K562 (cell line): ENCODE results near the gene DDOST. TPM values are rescaled to one million over a fixed set of nuclear protein-coding genes. Genes with fewer than 3 reads are reported as not detected.

Experiments used
- ASH1L ChIP-seq: fragments of 450-650 bp; IDR thresholded peaks from 2 replicates; pipeline ENCODE4 v1.6.1; 2018; ENCODE audit warnings: borderline replicate concordance, mild to moderate bottlenecking, low read depth; ENCODE audit not compliant: partially characterized antibody
- BRCA1 ChIP-seq, 2 experiments: fragments of 450-650 bp in 1 of 2; sonication (generic) in 1 of 2; formaldehyde crosslinking in 1 of 2; IDR thresholded peaks; 2 replicates each; pipeline versions ENCODE4 v1.5.0 to v1.6.1; 2017 to 2020; ENCODE audit warnings: mild to moderate bottlenecking in 1 of 2, missing genetic modification reagents in 1 of 2
- E2F3 ChIP-seq: fragments of 250-450 bp; sonication (Bioruptor Pico); IDR thresholded peaks from 2 replicates; pipeline ENCODE4 v1.4.0; 2020; ENCODE audit warnings: mild to moderate bottlenecking
- ELF1 ChIP-seq: fragments of 200-800 bp; sonication (Bioruptor generic); IDR thresholded peaks from 2 replicates; pipeline ENCODE4 v1.6.1; 2016; ENCODE audit warnings: missing genetic modification characterization, missing compliant biosample characterization
- JUN ChIP-seq, 2 experiments: sonication (generic) in 1 of 2; formaldehyde crosslinking in 1 of 2; IDR thresholded peaks; 2 replicates each; pipeline versions ENCODE4 v1.6.1 to v1.8.0; 2012 to 2022; ENCODE audit warnings: borderline replicate concordance in 2 of 2, mild to moderate bottlenecking in 2 of 2, improper control_type of control experiment in 1 of 2, low read depth in 1 of 2, low read length in 1 of 2, missing genetic modification reagents in 1 of 2
- KDM1A ChIP-seq, 2 experiments: fragments of 450-650 bp; IDR thresholded peaks; 2 replicates each; pipeline ENCODE4 v1.6.1; 2016; ENCODE audit warnings: mild to moderate bottlenecking in 2 of 2
- POLR2AphosphoS5 ChIP-seq: IDR thresholded peaks from 2 replicates; pipeline ENCODE4 v1.6.1; 2011; ENCODE audit warnings: mild to moderate bottlenecking, low read depth, low read length, moderate library complexity; ENCODE audit not compliant: control insufficient read depth, insufficient read depth
- RBFOX2 ChIP-seq: fragments of 200-400 bp; formaldehyde crosslinking; IDR thresholded peaks from 2 replicates; pipeline ENCODE4 v1.6.1; 2017; ENCODE audit warnings: low read depth, mild to moderate bottlenecking, low read length, moderate library complexity
- RUNX1 ChIP-seq: sonication (generic); IDR thresholded peaks from 2 replicates; pipeline ENCODE4 v1.6.1; 2016; ENCODE audit warnings: antibody characterized with exemption, low read depth
- U2AF1 ChIP-seq: fragments of 200-400 bp; formaldehyde crosslinking; optimal IDR thresholded peaks from 2 replicates; pipeline ENCODE3; 2017; ENCODE audit warnings: mild to moderate bottlenecking, low read depth, low read length, moderate library complexity
- ZNF212 ChIP-seq: fragments of 450-650 bp; formaldehyde crosslinking; IDR thresholded peaks from 2 replicates; pipeline ENCODE4 v1.4.0; 2020; ENCODE audit warnings: mild to moderate bottlenecking
- ZNF324 ChIP-seq: fragments of 250-450 bp; sonication (Bioruptor Pico); IDR thresholded peaks from 2 replicates; pipeline ENCODE4 v1.4.0; 2020; ENCODE audit warnings: mild to moderate bottlenecking
- ZNF75A ChIP-seq: fragments of 450-650 bp; formaldehyde crosslinking; IDR thresholded peaks from 2 replicates; pipeline ENCODE4 v1.4.0; 2020; ENCODE audit warnings: mild to moderate bottlenecking
- polyA plus RNA-seq, 8 experiments: library from polyadenylated mRNA; depleted of rRNA in 4 of 8; stranded (reverse) in 5 of 8; unstranded in 3 of 8; fragments of >200 nt; fragmentation: Nextera tagmentation in 2 of 8; fragmentation: Illumina TruSeq in 1 of 8; extraction: Ambion mirVana in 2 of 8; extraction: Trizol in 1 of 8; gene quantifications; 2 replicates each; pipeline versions ENCODE4 v1.2.1 to v1.2.3, GENCODE V29; 2011 to 2014; ENCODE audit warnings: inconsistent platforms in 1 of 8, missing spikeins in 1 of 8
- total RNA-seq, 7 experiments: library from RNA; depleted of rRNA in 6 of 7; stranded (reverse); fragments of >200 nt in 6 of 7; fragmentation: Illumina TruSeq in 2 of 7; extraction: Trizol in 2 of 7; gene quantifications; 2 replicates each; pipeline versions ENCODE4 v1.2.1 to v1.2.3, GENCODE V29; 2011 to 2021; ENCODE audit warnings: low replicate concordance in 1 of 7
- TF ChIP-seq, protein P1 (sequence below): sonication (generic); formaldehyde crosslinking; IDR thresholded peaks from 2 replicates; pipeline ENCODE4 v1.8.0; 2022; ENCODE audit warnings: mild to moderate bottlenecking, missing genetic modification reagents, borderline replicate concordance
- TF ChIP-seq, protein P2 (sequence below), 2 experiments: fragments of 150-350 bp in 1 of 2; IDR thresholded peaks; 2 replicates each; pipeline ENCODE4 v1.6.1; 2012 to 2016; ENCODE audit warnings: low read depth in 2 of 2, low read length in 2 of 2, mild to moderate bottlenecking in 1 of 2, moderate library complexity in 1 of 2
- TF ChIP-seq, protein P3 (sequence below): fragments of 450-650 bp; formaldehyde crosslinking; IDR thresholded peaks from 2 replicates; pipeline ENCODE4 v1.4.0; 2020; ENCODE audit warnings: mild to moderate bottlenecking, moderate library complexity
- TF ChIP-seq, protein P4 (sequence below): fragments of 450-650 bp; IDR thresholded peaks from 2 replicates; pipeline ENCODE4 v1.6.1; 2016; ENCODE audit warnings: missing biosample characterization, missing genetic modification characterization

Gene DDOST
- total and polyA plus RNA-seq, 9 of the 15 experiments (the other 6 are each of a cell fraction or from before 2014, with no cell fraction given) = 173 to 306 (median 222) TPM

DNA sequence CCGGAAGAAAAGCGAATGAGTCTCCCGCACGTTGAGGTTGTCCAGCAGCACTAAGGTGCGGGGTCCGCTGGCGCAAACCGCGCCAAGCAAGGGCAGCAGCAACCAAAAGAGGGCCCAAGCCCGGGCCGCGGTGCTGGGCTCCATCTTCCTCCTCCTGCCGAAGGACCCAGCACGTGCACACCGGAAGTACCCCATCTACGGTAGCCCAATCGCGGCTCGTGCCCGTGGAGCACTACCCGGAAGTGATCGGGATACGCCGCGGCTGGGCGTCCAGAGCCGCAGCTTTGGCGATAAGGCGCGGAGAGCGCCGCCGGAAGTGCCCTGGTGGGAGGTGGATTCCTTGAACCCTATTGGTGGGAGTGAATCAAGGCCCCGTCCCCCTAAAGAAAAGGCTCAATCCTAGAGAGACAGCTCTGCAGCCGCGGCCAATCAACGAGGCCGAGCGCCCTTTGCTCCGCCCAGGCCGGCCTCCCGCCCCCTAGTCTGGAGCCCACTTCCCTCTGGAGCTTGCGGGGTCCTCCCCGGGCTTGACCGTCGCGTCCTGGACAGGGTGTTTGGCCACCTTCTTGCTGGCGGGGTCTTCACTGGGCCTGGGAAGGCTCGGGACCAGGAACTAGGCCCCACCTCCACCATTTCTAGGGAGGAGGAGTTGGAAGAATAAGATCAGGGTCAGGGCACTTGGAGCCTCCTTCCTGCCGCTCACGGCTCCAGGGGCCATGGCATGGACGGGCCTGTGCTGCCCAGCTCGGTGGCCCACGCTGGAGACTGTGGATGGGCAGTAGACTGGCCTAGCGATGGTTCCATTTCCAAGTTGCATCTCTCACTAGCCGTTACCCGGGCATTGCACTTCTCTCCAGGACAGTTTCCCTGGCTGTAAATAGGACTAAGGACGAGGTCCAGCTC lies at the start of gene DDOST (continued):
- TF ChIP-seq JUN (IDR thresholded peaks at IDR 0.05; ENCODE audit: borderline replicate concordance, low read depth, low read length) (no peak; the same call in 1 of the 2 replicates), JUN (CRISPR knock-in tag; IDR thresholded peaks at IDR 0.05; ENCODE audit: borderline replicate concordance) (peak; percentile 74; the same call in 1 of the 2 replicates), E2F3 (CRISPR knock-in tag) (peak; percentile 48; the same call in 1 of the 2 replicates), U2AF1 (no peak), KDM1A (IDR thresholded peaks at IDR 0.05) (no peak), RUNX1 (no peak), POLR2AphosphoS5 (peak; percentile 80), ASH1L (peak; percentile 94), BRCA1 (IDR thresholded peaks at IDR 0.05) (no peak), BRCA1 (CRISPR knock-in tag; IDR thresholded peaks at IDR 0.05) (no peak), ZNF75A (CRISPR knock-in tag) (no peak), RBFOX2 (peak; percentile 92), ZNF212 (CRISPR knock-in tag) (0 out of 2 replicates have a peak, but pooled peaks have one; percentile 54), ZNF324 (CRISPR knock-in tag) (no peak), ELF1 (tag) (peak; percentile 99)
- TF ChIP-seq, protein P1, sequence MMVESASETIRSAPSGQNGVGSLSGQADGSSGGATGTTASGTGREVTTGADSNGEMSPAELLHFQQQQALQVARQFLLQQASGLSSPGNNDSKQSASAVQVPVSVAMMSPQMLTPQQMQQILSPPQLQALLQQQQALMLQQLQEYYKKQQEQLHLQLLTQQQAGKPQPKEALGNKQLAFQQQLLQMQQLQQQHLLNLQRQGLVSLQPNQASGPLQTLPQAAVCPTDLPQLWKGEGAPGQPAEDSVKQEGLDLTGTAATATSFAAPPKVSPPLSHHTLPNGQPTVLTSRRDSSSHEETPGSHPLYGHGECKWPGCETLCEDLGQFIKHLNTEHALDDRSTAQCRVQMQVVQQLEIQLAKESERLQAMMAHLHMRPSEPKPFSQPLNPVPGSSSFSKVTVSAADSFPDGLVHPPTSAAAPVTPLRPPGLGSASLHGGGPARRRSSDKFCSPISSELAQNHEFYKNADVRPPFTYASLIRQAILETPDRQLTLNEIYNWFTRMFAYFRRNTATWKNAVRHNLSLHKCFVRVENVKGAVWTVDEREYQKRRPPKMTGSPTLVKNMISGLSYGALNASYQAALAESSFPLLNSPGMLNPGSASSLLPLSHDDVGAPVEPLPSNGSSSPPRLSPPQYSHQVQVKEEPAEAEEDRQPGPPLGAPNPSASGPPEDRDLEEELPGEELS = peak; percentile 65
- TF ChIP-seq, protein P2, sequence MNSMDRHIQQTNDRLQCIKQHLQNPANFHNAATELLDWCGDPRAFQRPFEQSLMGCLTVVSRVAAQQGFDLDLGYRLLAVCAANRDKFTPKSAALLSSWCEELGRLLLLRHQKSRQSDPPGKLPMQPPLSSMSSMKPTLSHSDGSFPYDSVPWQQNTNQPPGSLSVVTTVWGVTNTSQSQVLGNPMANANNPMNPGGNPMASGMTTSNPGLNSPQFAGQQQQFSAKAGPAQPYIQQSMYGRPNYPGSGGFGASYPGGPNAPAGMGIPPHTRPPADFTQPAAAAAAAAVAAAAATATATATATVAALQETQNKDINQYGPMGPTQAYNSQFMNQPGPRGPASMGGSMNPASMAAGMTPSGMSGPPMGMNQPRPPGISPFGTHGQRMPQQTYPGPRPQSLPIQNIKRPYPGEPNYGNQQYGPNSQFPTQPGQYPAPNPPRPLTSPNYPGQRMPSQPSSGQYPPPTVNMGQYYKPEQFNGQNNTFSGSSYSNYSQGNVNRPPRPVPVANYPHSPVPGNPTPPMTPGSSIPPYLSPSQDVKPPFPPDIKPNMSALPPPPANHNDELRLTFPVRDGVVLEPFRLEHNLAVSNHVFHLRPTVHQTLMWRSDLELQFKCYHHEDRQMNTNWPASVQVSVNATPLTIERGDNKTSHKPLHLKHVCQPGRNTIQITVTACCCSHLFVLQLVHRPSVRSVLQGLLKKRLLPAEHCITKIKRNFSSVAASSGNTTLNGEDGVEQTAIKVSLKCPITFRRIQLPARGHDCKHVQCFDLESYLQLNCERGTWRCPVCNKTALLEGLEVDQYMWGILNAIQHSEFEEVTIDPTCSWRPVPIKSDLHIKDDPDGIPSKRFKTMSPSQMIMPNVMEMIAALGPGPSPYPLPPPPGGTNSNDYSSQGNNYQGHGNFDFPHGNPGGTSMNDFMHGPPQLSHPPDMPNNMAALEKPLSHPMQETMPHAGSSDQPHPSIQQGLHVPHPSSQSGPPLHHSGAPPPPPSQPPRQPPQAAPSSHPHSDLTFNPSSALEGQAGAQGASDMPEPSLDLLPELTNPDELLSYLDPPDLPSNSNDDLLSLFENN (IDR thresholded peaks at IDR 0.05; ENCODE audit: low read depth in 2 of 2, low read length in 2 of 2) = 0 out of 4 replicates have a peak, but pooled peaks of 1 of the 2 experiments have one; percentile 15
- TF ChIP-seq, protein P3, sequence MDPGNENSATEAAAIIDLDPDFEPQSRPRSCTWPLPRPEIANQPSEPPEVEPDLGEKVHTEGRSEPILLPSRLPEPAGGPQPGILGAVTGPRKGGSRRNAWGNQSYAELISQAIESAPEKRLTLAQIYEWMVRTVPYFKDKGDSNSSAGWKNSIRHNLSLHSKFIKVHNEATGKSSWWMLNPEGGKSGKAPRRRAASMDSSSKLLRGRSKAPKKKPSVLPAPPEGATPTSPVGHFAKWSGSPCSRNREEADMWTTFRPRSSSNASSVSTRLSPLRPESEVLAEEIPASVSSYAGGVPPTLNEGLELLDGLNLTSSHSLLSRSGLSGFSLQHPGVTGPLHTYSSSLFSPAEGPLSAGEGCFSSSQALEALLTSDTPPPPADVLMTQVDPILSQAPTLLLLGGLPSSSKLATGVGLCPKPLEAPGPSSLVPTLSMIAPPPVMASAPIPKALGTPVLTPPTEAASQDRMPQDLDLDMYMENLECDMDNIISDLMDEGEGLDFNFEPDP (CRISPR knock-in tag) = 0 out of 2 replicates have a peak, but pooled peaks have one; percentile 46
- TF ChIP-seq, protein P4, sequence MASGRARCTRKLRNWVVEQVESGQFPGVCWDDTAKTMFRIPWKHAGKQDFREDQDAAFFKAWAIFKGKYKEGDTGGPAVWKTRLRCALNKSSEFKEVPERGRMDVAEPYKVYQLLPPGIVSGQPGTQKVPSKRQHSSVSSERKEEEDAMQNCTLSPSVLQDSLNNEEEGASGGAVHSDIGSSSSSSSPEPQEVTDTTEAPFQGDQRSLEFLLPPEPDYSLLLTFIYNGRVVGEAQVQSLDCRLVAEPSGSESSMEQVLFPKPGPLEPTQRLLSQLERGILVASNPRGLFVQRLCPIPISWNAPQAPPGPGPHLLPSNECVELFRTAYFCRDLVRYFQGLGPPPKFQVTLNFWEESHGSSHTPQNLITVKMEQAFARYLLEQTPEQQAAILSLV (tag) = no peak
